DMS79 treated with DMSO at 0.1 percent for 48 hours (cell line): ENCODE measurements around the gene GGACT.
"Not testable (repeated sequence)": the region's sequence is repeated elsewhere in the genome, so short reads cannot be mapped to it uniquely, and the experiment has no call there.

Source experiments
- DNase-seq: peaks from one replicate; lab custom pipeline; 2025; lab: John Stamatoyannopoulos, UW

GGACT gene

DNA sequence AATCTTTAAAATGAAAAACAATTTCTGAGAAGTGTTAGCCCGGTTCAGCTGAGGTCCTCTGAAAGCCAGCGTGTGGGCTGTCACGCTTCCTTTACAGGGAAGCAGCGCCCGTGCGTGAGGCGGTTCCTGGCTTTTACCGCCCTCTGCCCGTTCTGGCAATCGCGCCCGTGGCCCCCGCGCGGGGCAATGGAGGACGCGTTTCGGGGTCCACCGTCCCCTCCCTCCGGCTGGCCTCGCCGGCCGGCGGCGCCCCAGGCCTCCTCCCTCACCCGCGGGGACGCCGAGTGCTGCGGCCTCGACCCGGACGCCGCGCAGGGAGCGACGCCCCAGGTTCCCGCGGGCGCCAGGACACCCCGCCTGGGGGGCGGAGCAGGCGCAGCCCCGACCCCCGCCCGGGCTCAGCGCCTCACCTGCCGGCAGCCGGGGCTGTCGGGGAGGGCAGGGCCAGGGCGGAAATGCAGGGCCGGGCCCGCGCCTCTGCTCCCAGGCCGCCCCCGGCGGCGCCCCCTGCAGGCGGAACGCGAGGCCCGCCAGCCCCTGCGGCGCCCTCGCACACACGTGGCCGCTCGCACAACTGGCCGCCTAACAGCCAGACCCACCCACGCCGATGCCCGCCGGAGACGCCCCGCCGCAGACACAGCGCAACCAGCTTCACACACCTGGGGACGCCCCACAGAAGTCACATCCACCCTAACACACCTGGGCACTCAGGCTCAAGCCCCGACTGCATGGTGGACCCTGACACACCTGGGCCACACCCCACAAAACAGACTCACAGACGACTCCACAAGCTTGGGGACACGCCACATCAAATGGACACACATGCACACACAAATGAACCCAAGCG is at the start of gene GGACT:
Gene GGACT, minus strand, starts transcription at position 459 of the 847 bp plus-strand sequence. CDS start 56,198 bp downstream, outside the sequence.
- DNase-seq, result peak; percentile 68

GRCh38 chr13:100637796-100638195 is 49.2 kb upstream of the GGACT start:
- no peak for DNase-seq

- DNase-seq, result no peak
Observed at GRCh38 chr13:100637380-100637779, 48.8 kb upstream of the GGACT start.

DNA sequence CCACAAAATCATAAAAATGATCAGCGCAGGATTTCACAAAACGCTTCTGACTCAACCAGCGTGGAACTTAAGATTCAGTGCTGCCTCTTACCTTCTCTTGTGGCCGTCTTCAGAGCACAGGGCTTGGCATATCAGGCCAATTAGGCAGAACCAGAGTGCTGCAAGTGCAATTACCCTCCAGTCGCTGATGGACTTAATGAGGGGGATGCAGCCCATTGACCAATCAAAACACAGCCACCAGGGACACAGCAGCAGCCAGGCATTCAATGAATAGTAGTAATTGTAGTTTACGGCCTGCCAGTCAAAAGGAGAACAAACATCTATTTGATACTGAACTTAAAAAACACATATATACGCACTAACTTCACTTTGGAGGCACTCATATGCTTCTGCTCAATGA is 47.9 kb upstream of the GGACT start:
- peak; percentile 69 for DNase-seq

GRCh38 chr13:100636004-100636403 is 47.4 kb upstream of the GGACT start:
- no peak for DNase-seq

GRCh38 chr13:100634696-100635095 is 46.1 kb upstream of the GGACT start:
- DNase-seq, result no peak

DNA sequence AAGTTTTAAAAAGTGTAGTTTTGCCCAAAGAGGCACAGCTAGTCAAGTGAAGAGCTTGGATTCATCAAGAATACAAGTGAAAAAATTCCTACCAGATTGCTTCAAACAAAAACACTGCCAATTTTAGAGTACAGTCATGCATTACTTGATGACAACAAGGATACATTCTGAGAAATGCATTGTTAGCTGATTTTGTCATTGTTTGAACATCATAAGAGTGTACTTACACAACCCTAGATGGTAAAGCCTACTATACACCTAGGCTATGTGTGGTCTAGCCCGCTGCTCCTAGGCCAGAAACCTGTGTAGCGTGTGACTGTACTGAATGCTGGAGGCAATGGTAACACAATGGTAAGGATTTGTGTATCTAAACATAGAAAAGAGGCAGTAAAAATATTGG is 44.9 kb upstream of the GGACT start:
- DNase-seq, result no peak

DNA sequence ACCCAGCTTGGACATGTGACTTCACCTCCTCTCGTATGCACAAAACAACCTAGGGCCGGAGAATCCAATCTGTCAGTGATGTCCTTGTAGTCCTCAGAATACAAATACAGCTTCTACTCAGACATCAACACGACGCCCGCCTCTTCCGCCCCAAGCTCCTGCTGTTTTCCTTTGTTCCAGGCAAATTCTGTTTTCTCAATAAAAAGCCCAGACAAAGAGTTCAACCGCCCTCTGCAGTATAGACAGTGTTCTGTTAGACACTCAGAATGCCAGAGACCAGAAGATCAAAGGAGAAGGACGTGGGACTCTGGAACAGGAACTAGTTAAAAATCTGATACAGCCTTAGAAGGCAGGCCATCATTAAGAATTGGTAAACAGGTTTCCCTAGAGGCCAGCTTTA is 42.0 kb upstream of the GGACT start:
- no peak for DNase-seq

DNA sequence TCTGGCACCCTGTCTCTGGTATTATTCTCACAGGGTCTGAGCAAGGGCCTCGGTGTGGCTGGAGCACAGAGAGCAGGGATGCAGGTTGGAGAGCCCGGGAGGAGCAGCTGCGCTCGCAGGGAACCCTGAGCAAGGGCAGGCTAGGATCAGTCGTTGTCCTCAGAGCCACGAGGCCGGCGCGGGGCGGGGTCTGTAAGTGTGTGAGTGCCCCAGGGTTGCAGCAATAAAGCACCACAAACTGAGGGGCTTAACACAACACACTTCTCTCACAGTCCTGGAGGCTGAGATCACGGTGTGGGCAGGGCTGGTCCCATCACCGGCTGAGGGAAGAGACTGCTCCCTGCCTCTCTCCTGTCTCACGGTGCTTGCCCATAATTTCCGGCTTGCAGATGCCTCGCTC is 38.5 kb upstream of the GGACT start:
- no peak for DNase-seq

DNA sequence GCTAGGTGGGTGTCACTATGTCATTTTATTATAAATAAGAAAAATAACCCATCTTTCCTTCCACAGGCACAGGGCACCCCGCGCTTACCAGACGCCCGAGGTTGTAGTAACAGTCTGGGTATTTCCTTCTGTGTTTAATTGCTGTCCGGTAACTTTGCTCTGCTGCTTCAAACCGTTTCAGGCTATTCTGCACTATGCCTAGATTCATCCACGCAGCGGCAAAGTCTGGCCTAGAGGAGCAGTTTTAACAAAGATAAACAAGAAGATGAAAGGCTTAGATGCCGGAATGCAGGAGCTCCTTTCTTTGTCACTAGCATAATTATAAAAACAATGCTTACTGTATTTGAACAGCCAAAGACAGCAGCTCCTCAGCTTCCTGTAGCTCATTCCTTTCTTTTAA is 36.9 kb upstream of the GGACT start:
- DNase-seq, result no peak

GRCh38 chr13:100620792-100621191 is 32.2 kb upstream of the GGACT start:
- no peak for DNase-seq

DNA sequence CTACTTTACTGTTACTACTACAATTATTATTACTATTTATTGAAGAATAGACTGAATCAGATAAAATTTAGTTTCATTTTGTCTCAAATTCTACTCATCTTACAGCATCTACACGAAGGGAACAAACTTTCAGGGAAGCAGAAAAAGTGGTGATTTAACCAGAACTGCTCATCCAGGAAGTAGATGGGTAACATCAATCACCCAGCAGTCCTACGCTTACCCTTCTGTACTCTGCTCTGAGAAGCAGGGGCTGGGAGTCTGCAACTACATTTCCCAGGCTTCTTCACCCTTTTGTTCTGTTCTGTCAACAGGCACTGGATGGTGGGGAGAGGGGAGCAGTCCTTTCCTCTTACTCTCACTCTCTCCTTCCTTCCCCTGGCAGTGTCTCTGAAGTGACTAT is 31.4 kb upstream of the GGACT start:
- DNase-seq, result no peak

GRCh38 chr13:100618897-100619296 is 30.3 kb upstream of the GGACT start:
- DNase-seq, result not testable (repeated sequence)

- DNase-seq, result no peak
Observed at GRCh38 chr13:100613031-100613430, 24.4 kb upstream of the GGACT start.

DNA sequence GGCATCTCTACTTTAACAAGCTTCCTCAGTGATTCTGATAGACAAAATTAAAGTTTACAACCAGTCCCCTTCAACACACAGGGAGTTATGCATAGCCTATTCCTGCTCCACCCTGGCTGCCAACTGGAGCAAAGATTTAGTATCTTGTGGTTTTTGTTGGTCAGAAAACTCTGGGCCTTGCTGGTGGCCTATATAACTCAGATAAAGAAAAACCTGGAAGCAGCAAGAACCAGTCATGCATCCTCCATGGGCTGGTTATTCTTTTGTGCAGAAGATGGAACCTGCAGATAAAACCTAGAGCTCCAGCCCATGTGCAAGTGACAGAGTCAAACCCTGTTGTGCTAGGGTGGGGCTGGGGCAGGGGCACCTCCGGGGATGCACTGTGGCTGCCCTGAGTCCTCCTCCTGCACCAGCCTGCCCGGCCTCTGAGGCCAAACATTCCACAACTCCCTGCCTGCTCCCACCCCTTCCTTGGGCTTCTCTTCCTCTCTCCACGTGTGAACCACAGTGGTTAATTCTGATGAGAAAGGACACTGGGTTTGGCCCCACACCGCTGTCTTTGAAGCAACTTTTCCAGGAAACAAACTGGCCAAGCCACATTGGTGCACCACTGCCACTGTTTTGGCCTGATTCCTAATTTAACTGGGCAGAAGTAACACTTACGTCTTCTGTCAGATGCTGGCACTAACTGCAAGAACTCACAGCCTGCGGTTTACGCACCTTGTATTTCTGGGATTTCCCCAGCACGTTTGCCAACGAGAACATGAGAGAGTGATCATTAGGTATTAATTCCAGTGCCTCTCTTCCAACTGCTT is 23.3 kb upstream of the GGACT start:
- no peak for DNase-seq

DNA sequence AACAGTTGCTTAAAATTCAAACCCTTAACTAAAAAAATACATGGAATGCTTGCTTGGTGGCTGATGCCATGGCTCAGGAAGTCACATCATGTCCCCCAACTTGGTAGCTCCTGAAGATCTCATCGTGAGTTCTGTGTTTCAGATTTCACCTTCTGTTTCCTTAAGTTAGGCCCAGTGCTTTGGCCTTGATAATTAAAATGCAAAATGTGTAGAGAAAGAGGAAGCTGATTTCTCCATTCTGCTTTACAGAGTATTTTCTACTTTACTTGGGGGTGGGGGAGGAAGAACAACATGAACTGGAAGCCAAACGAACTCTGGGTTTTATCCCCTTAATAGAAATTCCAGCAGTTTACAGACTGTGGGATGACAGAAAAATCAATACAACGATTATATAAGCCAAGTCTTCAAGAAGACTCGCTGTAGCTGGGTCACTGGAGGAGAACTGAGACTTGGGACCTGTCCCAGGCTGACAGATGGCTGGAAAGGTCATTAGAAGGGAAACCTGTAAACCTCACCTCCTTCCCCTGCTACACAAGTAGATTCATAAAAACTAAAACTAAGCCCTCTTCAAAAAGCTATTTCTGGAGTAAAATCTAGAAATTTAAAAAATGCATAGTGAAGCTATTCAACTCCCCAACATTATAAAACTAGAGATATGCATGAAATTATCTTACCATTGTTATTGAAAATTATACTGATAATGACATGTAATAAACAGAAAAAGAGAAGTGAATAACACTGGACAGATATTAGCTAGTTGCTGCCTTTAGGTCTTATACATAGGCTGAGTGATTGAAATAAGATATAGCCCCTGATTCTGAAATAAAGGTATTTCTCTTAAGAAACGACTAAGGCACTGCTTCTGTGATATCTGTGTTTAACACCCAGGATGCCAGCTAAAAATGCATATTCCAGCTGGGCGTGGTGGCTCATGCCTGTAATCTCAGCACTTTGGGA is 22.1 kb upstream of the GGACT start:
- DNase-seq, result no peak

GRCh38 chr13:100608906-100609305 is 20.3 kb upstream of the GGACT start:
- no peak for DNase-seq

GRCh38 chr13:100608489-100608888 is 19.9 kb upstream of the GGACT start:
- no peak for DNase-seq

GRCh38 chr13:100604918-100605710 is 16.5 kb upstream of the GGACT start:
- DNase-seq, result no peak

- DNase-seq, result no peak
Observed at GRCh38 chr13:100602493-100603111, 14.0 kb upstream of the GGACT start.

DNA sequence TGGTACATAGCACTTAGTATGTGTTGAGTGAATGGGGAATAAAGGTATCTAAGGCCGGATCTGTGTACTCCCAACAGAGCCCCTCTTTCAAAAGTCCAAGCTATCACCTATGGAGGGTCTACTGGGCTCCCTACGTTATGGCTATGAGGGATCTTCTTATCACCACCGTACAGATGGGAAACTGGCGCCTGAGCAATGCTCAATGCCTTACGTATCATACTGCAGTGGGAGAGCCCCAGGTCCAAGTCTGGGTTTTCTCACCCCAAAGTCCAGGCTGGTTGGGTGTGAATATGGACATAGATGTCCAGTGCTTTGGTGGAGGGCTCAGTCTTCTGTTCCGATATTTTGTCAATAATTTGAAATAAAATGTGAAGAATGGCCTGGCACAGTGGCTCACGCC is 13.1 kb upstream of the GGACT start:
- no peak for DNase-seq
